GM12874 (cell line): Measurements from ENCODE around the gene NUAK1.

Experiments
- CTCF ChIP-seq: IDR thresholded peaks from 2 replicates; pipeline ENCODE4 v1.5.1; 2011; ENCODE audit warnings: low read depth, mild to moderate bottlenecking, control low read depth, low read length, moderate library complexity; ENCODE audit not compliant: insufficient read depth

NUAK1 gene

GRCh38 chr12:106074361-106074705 is 64.4 kb downstream of the NUAK1 start:
- TF ChIP-seq CTCF = no peak

- TF ChIP-seq CTCF = no peak
Observed at GRCh38 chr12:106073179-106073578, 65.6 kb downstream of the NUAK1 start.

GRCh38 chr12:106072751-106073150 is 66.0 kb downstream of the NUAK1 start:
- TF ChIP-seq CTCF = no peak

- no peak for TF ChIP-seq CTCF
Observed at GRCh38 chr12:106071686-106072085, 67.1 kb downstream of the NUAK1 start.

- no peak for TF ChIP-seq CTCF
Observed at GRCh38 chr12:106070611-106071010, 68.1 kb downstream of the NUAK1 start.

GRCh38 chr12:106070147-106070546 is 68.6 kb downstream of the NUAK1 start:
- TF ChIP-seq CTCF = no peak

- no peak for TF ChIP-seq CTCF
Observed at GRCh38 chr12:106068296-106068695, 70.5 kb downstream of the NUAK1 start.
